Measurements from ENCODE around the gene RPP40.

DNA sequence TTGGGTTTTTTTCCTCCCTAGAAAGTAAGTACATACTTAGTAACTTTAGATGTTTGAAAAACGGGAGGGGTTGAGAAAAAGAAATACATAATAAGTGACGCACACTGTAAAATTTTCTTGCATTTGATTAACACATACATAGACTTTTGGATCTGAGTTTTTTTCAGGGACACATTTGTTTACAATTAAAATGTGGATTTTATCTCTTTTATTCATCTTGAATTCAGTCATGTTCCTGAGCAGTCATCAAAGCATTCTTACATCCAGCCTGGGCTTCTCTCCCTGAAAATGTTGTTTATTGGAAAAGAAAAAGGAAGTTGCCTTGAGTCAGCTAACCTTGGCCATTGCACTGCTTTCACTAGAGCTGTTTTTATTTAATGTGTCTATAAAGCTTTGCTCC lies 8.7 kb upstream of the RPP40 start:
- TF ChIP-seq POLR2AphosphoS5 (IDR thresholded peaks at IDR 0.05) = no peak
- TF ChIP-seq, protein P1, sequence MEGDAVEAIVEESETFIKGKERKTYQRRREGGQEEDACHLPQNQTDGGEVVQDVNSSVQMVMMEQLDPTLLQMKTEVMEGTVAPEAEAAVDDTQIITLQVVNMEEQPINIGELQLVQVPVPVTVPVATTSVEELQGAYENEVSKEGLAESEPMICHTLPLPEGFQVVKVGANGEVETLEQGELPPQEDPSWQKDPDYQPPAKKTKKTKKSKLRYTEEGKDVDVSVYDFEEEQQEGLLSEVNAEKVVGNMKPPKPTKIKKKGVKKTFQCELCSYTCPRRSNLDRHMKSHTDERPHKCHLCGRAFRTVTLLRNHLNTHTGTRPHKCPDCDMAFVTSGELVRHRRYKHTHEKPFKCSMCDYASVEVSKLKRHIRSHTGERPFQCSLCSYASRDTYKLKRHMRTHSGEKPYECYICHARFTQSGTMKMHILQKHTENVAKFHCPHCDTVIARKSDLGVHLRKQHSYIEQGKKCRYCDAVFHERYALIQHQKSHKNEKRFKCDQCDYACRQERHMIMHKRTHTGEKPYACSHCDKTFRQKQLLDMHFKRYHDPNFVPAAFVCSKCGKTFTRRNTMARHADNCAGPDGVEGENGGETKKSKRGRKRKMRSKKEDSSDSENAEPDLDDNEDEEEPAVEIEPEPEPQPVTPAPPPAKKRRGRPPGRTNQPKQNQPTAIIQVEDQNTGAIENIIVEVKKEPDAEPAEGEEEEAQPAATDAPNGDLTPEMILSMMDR (IDR thresholded peaks at IDR 0.05) = no peak
- no peak for TF ChIP-seq POLR2A (IDR thresholded peaks at IDR 0.05)
- no peak for TF ChIP-seq EP300 (IDR thresholded peaks at IDR 0.05)
